Neural cell (in vitro differentiated cells): Measurements from ENCODE around the gene RNF217. TPM values are rescaled to one million over a fixed set of nuclear protein-coding genes. Genes with fewer than 3 reads are reported as not detected.

Source experiments
- H2AFZ ChIP-seq: fragments of 200-600, 300-800 bp; sonication (generic), shearing (Covaris generic); 2 replicates; pipeline ENCODE4 v1.6.0; 2014; ENCODE audit warnings: low read depth, mild to moderate bottlenecking, antibody characterized with exemption, low read length, moderate library complexity
- H3F3A ChIP-seq: fragments of 200-600 bp; shearing (Covaris generic); 2 replicates; pipeline ENCODE4 v1.6.1; 2016; ENCODE audit warnings: mild to moderate bottlenecking, moderate library complexity, mixed read lengths, antibody characterized with exemption, low read length; ENCODE audit not compliant: insufficient read depth, poor library complexity, severe bottlenecking
- H3K27ac ChIP-seq: fragments of 200-600, 300-800 bp; sonication (generic), shearing (Covaris generic); 2 replicates; pipeline ENCODE4 v1.5.1; 2014; ENCODE audit warnings: mild to moderate bottlenecking, low read length, moderate library complexity
- H3K27me3 ChIP-seq: fragments of 300-800, 200-600 bp; sonication (generic), shearing (Covaris generic); 2 replicates; pipeline ENCODE4 v1.6.0; 2014; ENCODE audit warnings: mild to moderate bottlenecking, low read depth, low read length, moderate library complexity; ENCODE audit not compliant: insufficient read depth
- H3K36me3 ChIP-seq: fragments of 300-800, 200-600 bp; sonication (generic), shearing (Covaris generic); 2 replicates; pipeline ENCODE4 v1.5.1; 2014; ENCODE audit warnings: mild to moderate bottlenecking, antibody characterized with exemption, low read length, moderate library complexity; ENCODE audit not compliant: insufficient read depth
- H3K4me2 ChIP-seq: fragments of 300-800, 200-600 bp; sonication (generic), shearing (Covaris generic); 2 replicates; pipeline ENCODE4 v1.6.0; 2014; ENCODE audit warnings: mild to moderate bottlenecking, low read length
- H3K4me3 ChIP-seq: fragments of 300-800, 200-600 bp; sonication (generic), shearing (Covaris generic); 2 replicates; pipeline ENCODE4 v1.5.1; 2014; ENCODE audit warnings: mild to moderate bottlenecking, low read length, moderate library complexity
- H3K79me2 ChIP-seq: fragments of 200-600 bp; shearing (Covaris generic); replicated peaks from 2 replicates; pipeline ENCODE4 v1.6.0; 2014; ENCODE audit warnings: mild to moderate bottlenecking, low read length, moderate library complexity; ENCODE audit not compliant: insufficient read depth
- H3K9ac ChIP-seq: fragments of 300-800, 200-600 bp; sonication (generic), shearing (Covaris generic); 2 replicates; pipeline ENCODE4 v1.6.1; 2016; ENCODE audit warnings: mild to moderate bottlenecking, low read length, mixed read lengths
- H3K9me2 ChIP-seq: fragments of 200-600 bp; shearing (Covaris generic); 2 replicates; pipeline ENCODE4 v1.6.1; 2016; ENCODE audit warnings: mild to moderate bottlenecking, low read length, mixed read lengths; ENCODE audit not compliant: insufficient read depth
- H3K9me3 ChIP-seq: fragments of 200-600, 300-800 bp; sonication (generic), shearing (Covaris generic); 2 replicates; pipeline ENCODE4 v1.6.1; 2016; ENCODE audit warnings: mild to moderate bottlenecking, mixed run types, low read length, moderate library complexity, mixed read lengths
- H4K20me1 ChIP-seq: fragments of 200-600 bp; shearing (Covaris generic); 2 replicates; pipeline ENCODE4 v1.6.1; 2016; ENCODE audit warnings: mild to moderate bottlenecking, mixed run types; ENCODE audit not compliant: insufficient read depth
- CTCF ChIP-seq: fragments of 450-650 bp; IDR thresholded peaks from 2 replicates; pipeline ENCODE4 v1.5.1; 2014; ENCODE audit warnings: antibody characterized with exemption, mild to moderate bottlenecking, moderate library complexity; ENCODE audit not compliant: poor library complexity, severe bottlenecking
- EP300 ChIP-seq: fragments of 450-650 bp; conservative IDR thresholded peaks from 2 replicates; pipeline ENCODE4 v1.6.1; 2014; ENCODE audit warnings: antibody characterized with exemption, mild to moderate bottlenecking, moderate library complexity; ENCODE audit not compliant: poor library complexity, severe bottlenecking
- EZH2 ChIP-seq: fragments of 200-600, 300-800 bp; shearing (Covaris generic), sonication (generic); IDR thresholded peaks from 2 replicates; pipeline ENCODE4 v1.6.1; 2014; ENCODE audit warnings: antibody characterized with exemption, low read length, borderline replicate concordance, mild to moderate bottlenecking; ENCODE audit not compliant: insufficient read depth, poor library complexity, severe bottlenecking
- MXI1 ChIP-seq: fragments of 450-650 bp; conservative IDR thresholded peaks from 2 replicates; pipeline ENCODE4 v1.6.1; 2014; ENCODE audit warnings: antibody characterized with exemption, mild to moderate bottlenecking; ENCODE audit not compliant: poor library complexity, severe bottlenecking
- POLR2AphosphoS5 ChIP-seq: IDR thresholded peaks from 2 replicates; pipeline ENCODE4 v1.6.1; 2012
- SMC3 ChIP-seq: fragments of 450-650 bp; conservative IDR thresholded peaks from 2 replicates; pipeline ENCODE4 v1.6.1; 2014; ENCODE audit warnings: antibody characterized with exemption, mild to moderate bottlenecking, moderate library complexity; ENCODE audit not compliant: poor library complexity
- TAF1 ChIP-seq: IDR thresholded peaks from 2 replicates; pipeline ENCODE4 v1.6.1; 2012; ENCODE audit warnings: low read depth
- polyA plus RNA-seq: library from polyadenylated mRNA; depleted of rRNA; stranded (reverse); fragments of >200 nt; gene quantifications from 2 replicates; pipeline ENCODE4 v1.2.3, GENCODE V29; 2014
- TF ChIP-seq, protein P1 (sequence below): IDR thresholded peaks from 2 replicates; pipeline ENCODE4 v1.6.1; 2012; ENCODE audit warnings: borderline replicate concordance

Gene RNF217
- polyA plus RNA-seq, 1 donor from 2014 or later: 10.2 TPM

DNA sequence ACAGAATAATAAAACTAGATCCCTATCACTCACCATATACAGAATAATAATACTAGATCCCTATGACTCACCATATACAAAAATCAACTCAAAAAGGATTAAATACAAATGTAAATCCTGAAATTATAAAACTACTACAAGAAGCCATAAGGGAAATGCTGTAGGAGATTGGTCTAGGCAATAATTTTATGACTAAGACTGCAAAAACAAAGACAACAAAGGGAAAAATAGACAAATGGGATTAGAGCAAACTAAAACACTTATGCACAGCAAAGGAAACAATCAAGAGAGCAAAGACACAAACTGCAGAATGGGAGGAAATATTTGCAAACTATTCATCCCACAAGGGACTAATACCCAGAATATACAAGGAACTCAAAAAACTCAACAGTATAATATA lies 4.1 kb upstream of the RNF217 start:
- H3K36me3 ChIP-seq: no peaks in the 10 kb centered on the region
- no peak overlapping the region for H3K27ac ChIP-seq
- H3K9ac ChIP-seq: no peak overlapping the region
- H3F3A ChIP-seq: no peaks in the 10 kb centered on the region
- no peaks in the 10 kb centered on the region for H3K79me2 ChIP-seq
- no peaks in the 10 kb centered on the region for H3K9me3 ChIP-seq
- no peak overlapping the region for H3K4me3 ChIP-seq
- no peak overlapping the region for H3K4me2 ChIP-seq
- no peaks in the 10 kb centered on the region for H3K9me2 ChIP-seq
- TF ChIP-seq POLR2AphosphoS5 (no peak), EP300 (no peak), SMC3 (no peak), EZH2 (no peak), TAF1 (no peak)
- TF ChIP-seq, protein P1, sequence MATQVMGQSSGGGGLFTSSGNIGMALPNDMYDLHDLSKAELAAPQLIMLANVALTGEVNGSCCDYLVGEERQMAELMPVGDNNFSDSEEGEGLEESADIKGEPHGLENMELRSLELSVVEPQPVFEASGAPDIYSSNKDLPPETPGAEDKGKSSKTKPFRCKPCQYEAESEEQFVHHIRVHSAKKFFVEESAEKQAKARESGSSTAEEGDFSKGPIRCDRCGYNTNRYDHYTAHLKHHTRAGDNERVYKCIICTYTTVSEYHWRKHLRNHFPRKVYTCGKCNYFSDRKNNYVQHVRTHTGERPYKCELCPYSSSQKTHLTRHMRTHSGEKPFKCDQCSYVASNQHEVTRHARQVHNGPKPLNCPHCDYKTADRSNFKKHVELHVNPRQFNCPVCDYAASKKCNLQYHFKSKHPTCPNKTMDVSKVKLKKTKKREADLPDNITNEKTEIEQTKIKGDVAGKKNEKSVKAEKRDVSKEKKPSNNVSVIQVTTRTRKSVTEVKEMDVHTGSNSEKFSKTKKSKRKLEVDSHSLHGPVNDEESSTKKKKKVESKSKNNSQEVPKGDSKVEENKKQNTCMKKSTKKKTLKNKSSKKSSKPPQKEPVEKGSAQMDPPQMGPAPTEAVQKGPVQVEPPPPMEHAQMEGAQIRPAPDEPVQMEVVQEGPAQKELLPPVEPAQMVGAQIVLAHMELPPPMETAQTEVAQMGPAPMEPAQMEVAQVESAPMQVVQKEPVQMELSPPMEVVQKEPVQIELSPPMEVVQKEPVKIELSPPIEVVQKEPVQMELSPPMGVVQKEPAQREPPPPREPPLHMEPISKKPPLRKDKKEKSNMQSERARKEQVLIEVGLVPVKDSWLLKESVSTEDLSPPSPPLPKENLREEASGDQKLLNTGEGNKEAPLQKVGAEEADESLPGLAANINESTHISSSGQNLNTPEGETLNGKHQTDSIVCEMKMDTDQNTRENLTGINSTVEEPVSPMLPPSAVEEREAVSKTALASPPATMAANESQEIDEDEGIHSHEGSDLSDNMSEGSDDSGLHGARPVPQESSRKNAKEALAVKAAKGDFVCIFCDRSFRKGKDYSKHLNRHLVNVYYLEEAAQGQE: no peak
- no peaks in the 10 kb centered on the region for H4K20me1 ChIP-seq
- no peaks in the 10 kb centered on the region for H3K27me3 ChIP-seq
- H2AFZ ChIP-seq: no peak overlapping the region

DNA sequence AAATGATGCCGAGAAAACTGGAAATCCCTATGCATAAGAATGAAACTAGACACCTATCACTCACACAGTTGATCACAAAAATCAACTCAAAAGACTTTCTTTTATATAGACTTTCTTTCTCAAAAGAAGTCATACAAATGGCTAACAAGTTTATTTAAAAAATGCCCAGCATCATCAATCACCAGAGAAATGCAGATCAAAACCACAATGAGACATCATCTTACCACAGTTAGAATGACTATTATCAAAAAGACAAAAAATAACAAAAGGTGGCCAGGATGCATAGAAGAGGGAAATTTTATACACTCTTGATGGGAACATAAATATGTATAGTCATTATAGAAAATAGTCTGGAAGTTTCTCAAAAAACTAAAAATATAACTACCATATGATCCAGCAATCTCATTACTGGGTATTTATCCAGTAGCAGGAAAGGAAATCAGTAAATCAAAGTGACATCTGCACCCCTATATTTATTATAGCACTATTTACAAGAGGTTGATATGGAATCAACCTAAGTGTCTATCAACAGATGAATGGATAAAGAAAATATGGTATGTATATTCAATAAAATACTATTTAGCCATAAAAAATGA lies 3.4 kb upstream of the RNF217 start:
- Histone ChIP-seq H2AFZ (no peak overlapping the region), H4K20me1 (no peaks in the 10 kb centered on the region), H3F3A (no peaks in the 10 kb centered on the region), H3K27me3 (no peaks in the 10 kb centered on the region), H3K79me2 (no peaks in the 10 kb centered on the region), H3K4me2 (no peak overlapping the region), H3K9ac (no peak overlapping the region), H3K27ac (no peak overlapping the region), H3K9me2 (no peaks in the 10 kb centered on the region), H3K4me3 (no peak overlapping the region), H3K9me3 (no peaks in the 10 kb centered on the region), H3K36me3 (no peaks in the 10 kb centered on the region)
- TF ChIP-seq POLR2AphosphoS5 (no peak), TAF1 (no peak), CTCF (no peak), SMC3 (no peak), MXI1 (no peak)
